ENCODE results near the gene PPP2CA. TPM values are rescaled to one million over a fixed set of nuclear protein-coding genes. Genes with fewer than 3 reads are reported as not detected.

PPP2CA gene
- total and polyA plus RNA-seq, 9 of the 15 experiments (the other 6 are each of a cell fraction or from before 2014, with no cell fraction given), result 23.0 to 257 (median 109) TPM

DNA sequence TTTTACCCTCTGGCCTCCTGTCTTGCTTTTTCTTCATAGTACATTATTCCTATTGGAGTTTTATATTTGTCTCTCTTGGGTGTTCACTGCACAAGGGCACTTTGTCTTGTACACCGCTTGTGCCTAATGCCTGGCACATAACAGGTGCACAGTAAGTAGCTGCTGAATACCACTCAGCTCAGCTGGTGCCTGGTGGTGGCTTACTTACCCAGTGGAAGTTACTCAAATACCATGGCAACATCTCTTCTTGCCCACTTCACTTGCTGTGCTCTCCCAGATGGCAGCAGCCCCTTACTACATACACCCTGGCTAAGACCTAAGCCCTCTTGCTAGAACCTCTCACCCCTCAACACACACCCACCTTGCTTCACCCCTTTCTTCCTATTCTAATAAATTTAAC lies 37.8 kb downstream of the PPP2CA start:
- POLR2A ChIA-PET, result interaction anchor here (0.6 to 4.3 kb wide), 7 partner anchors 11 to 148 kb away, joined by 3 to 40 read pairs (median 3); partner anchors contain the start of gene SKP1

More for the DNA sequence above, 37.8 kb downstream of the PPP2CA start:
- Histone ChIP-seq H3K4me3 (no peak overlapping the region), H2AFZ (ENCODE audit: low read depth, low read length) (no peak overlapping the region), H3K27ac (ENCODE audit: extremely low read depth, low read depth, low read length) (no peak overlapping the region), H3K36me3 (ENCODE audit: control insufficient read depth, insufficient read depth, low read length) (no peaks in the 10 kb centered on the region), H3K9ac (ENCODE audit: insufficient read depth in 1 of 2, low read depth in 2 of 2, low read length in 2 of 2) (no peak overlapping the region), H3K9me3 (replicated peaks; ENCODE audit: control insufficient read depth, insufficient read depth, low read depth, low read length) (no peaks in the 10 kb centered on the region), H3K9me1 (ENCODE audit: control insufficient read depth, insufficient read depth, low read length) (no peaks in the 10 kb centered on the region), H3K79me2 (ENCODE audit: control insufficient read depth, insufficient read depth, low read length) (no peaks in the 10 kb centered on the region), H4K20me1 (replicated peaks; ENCODE audit: control insufficient read depth, insufficient read depth, low read length) (0 out of 2 replicates have a peak, but pooled peaks cover 2% of the 10 kb centered on the region), H3K27me3 (ENCODE audit: control insufficient read depth in 2 of 2, insufficient read depth in 2 of 2, low read length in 2 of 2) (no peaks in the 10 kb centered on the region), H3K4me1 (replicated peaks in 1 of 2; ENCODE audit: control insufficient read depth in 2 of 2, insufficient read depth in 2 of 2, low read length in 2 of 2) (peaks cover 12 to 19% of the 10 kb centered on the region in 2 experiments; a peak in 4 of 5 replicates), H3K4me2 (ENCODE audit: insufficient read depth, low read length) (no peak overlapping the region)
- TF ChIP-seq TAF9B (IDR thresholded peaks at IDR 0.05; ENCODE audit: partially characterized antibody), result no peak
- no peak for TF ChIP-seq TBP (optimal IDR thresholded peaks at IDR 0.05; ENCODE audit: low read depth, low read length)
- TF ChIP-seq, protein P1, sequence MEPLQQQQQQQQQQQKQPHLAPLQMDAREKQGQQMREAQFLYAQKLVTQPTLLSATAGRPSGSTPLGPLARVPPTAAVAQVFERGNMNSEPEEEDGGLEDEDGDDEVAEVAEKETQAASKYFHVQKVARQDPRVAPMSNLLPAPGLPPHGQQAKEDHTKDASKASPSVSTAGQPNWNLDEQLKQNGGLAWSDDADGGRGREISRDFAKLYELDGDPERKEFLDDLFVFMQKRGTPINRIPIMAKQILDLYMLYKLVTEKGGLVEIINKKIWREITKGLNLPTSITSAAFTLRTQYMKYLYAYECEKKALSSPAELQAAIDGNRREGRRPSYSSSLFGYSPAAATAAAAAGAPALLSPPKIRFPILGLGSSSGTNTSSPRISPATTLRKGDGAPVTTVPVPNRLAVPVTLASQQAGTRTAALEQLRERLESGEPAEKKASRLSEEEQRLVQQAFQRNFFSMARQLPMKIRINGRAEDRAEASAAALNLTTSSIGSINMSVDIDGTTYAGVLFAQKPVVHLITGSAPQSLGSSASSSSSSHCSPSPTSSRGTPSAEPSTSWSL (CRISPR knock-in tag; IDR thresholded peaks at IDR 0.05; ENCODE audit: borderline replicate concordance), result 0 out of 2 replicates have a peak, but pooled peaks have one; percentile 0
- TF ChIP-seq ZBTB1 (CRISPR knock-in tag; IDR thresholded peaks at IDR 0.05; ENCODE audit: borderline replicate concordance, low read depth), result no peak
- TF ChIP-seq PTRF (tag; IDR thresholded peaks at IDR 0.05), result no peak
- no peak for TF ChIP-seq CBX8 (IDR thresholded peaks at IDR 0.05; ENCODE audit: borderline replicate concordance, extremely low read depth, low read depth, low read length, poor library complexity, severe bottlenecking)
- TF ChIP-seq, protein P2, sequence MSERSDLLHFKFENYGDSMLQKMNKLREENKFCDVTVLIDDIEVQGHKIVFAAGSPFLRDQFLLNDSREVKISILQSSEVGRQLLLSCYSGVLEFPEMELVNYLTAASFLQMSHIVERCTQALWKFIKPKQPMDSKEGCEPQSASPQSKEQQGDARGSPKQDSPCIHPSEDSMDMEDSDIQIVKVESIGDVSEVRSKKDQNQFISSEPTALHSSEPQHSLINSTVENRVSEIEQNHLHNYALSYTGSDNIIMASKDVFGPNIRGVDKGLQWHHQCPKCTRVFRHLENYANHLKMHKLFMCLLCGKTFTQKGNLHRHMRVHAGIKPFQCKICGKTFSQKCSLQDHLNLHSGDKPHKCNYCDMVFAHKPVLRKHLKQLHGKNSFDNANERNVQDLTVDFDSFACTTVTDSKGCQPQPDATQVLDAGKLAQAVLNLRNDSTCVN (CRISPR knock-in tag; IDR thresholded peaks at IDR 0.05), result no peak
- TF ChIP-seq TAF7 (tag; IDR thresholded peaks at IDR 0.05), result no peak
- no peak for TF ChIP-seq CEBPG (CRISPR knock-in tag; IDR thresholded peaks at IDR 0.05)
- no peak for TF ChIP-seq CEBPG (tag; conservative IDR thresholded peaks at IDR 0.05 in 1 of 2, IDR thresholded peaks at IDR 0.05 in 1 of 2)
- DNase-seq (ENCODE audit: extremely low read depth in 1 of 4, low spot score in 3 of 4) (no peak), FAIRE-seq (no peak), ATAC-seq (no peak)
- 67% methylated on average over 1 of the region's 1 CpG for WGBS (ENCODE audit: insufficient coverage, low coverage, missing lambda C conversion rate)
- BruUV-seq (replicated peaks), result no TSS peak
- CTCF ChIA-PET (ENCODE audit: low intra/inter-chr PET ratio), result interaction anchor here (2.0 kb wide), 1 partner anchor 102 kb away, joined by 9 read pairs; no protein-coding TSS in a partner anchor
- in situ Hi-C loops (cut with MboI), result loop anchor here (5.0 to 10.0 kb wide), 2 partner anchors 99 to 397 kb away; no protein-coding TSS in a partner anchor
- intact Hi-C loops (cut with micrococcal nuclease), result loop anchor here (5.0 kb wide), 1 partner anchor 399 kb away; no protein-coding TSS in a partner anchor

All from K562 (cell line).